Cardiac septum (tissue), 1 donor: ENCODE data around the gene GKN1. TPM values are rescaled to one million over a fixed set of nuclear protein-coding genes. Genes with fewer than 3 reads are reported as not detected.

Experiments
- DNase-seq: peaks from one replicate; pipeline ENCODE4 v3.0.0-alpha.2; 2020; ENCODE audit warnings: low spot score
- intact Hi-C: fragments of 100-400 bp; cut with DNase I; formaldehyde crosslinking; loops from one replicate; pipeline ENCODE4 v1.14.0; 2022
- total RNA-seq: library from RNA; stranded (reverse); fragmentation: NEBNext Ultra II Directional; extraction: Animal tissue kit (Norgen Biotek cat#: 25700); gene quantifications from one replicate; pipeline ENCODE4 v1.2.1, GENCODE V29; 2021
- donor health status: DM: no; HTN: no; CAD: no.

Gene GKN1
- total RNA-seq, 1 donor from 2014 or later = not detected

DNA sequence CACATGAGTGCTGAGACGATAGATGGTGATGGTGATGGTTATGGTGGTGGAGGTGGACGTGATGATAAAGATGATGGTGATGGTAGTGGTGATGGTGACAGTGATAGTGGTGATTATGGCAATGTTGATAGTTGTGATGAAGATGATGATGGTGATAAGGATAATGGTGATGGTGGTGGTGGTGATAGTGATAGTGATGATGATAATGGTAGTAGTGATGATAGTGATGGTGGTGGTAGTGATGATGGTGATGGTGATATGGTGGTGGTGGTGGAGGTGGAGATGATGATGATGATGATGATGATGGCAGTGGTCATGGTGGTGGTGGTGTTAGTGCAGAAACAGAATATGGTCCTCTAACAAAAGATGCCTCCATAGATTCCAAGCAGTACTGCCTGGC is 48.8 kb downstream of the GKN1 start:
- intact Hi-C loops = no loop called here

DNA sequence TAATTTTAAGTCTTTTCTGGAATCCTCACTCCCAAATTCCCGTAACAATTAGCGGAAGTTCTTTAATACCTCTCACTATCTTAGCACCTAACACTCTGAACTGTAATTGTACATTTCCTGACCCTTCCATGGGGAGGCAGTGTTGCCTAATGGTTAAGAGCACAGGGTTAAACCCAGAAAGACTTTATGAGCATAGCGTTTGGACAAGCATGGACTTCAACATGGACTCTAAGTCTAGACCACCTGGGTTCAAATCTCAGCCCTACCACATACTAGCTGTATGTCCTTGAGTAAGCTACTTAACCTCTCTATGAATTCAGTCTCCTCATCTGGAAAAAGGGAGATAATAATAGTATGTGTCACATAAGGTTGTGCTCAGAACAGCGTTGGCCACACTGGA is 51.6 kb downstream of the GKN1 start:
- no peak for DNase-seq
- intact Hi-C loops = loop anchor here (2.0 kb wide), 1 partner anchor 281 kb away; no protein-coding TSS in a partner anchor

More for the DNA sequence above, 48.8 kb downstream of the GKN1 start:
- DNase-seq = no peak

DNA sequence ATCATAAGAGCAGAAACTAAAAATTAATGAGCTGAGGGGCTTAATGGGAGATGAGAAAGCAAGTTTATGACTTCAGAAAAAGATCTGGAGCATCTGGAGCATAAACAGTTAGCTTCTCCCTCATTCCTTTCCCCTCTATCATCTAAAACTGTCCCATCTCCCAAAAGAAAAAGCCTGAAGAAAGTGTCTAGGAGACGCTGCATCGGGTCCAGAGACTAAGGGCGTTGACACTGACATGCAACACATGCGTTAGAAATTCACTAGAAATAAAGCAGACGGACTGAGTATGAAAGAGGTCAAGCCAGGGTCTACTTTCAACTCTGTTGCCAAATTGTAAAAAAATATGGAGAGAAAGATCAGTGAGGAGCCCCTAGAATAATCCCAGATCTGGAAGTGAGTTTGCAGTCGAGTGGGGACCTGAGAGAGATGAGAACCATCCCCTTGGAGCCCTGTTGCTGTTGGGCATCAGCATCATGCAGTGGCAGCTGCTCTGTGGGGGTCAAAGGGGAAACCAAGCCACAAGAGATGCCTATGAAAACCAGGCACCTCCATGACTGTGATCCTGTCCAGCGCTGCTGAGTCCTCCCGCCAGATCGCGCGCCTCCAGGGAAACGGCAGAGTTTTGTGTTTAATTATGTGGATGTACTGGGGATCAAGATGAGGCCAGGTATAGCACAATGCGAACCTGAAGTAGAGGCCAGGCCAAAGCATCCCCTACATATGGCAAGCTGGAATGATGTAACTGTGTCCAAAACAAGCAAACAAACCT is 52.4 kb downstream of the GKN1 start:
- DNase-seq = no peak
- intact Hi-C loops = loop anchor here (2.0 kb wide), 1 partner anchor 280 kb away; no protein-coding TSS in a partner anchor

Other genes starting within 250 kb of the GKN1 start
- gene ARHGAP25, start 239.8 kb upstream of the GKN1 start, total RNA-seq = 5.2 TPM
- 0.83 TPM for gene BMP10, start 103.2 kb upstream of the GKN1 start, total RNA-seq
- not detected for gene GKN2, start 21.7 kb upstream of the GKN1 start, total RNA-seq
- gene ANTXR1, start 38.5 kb downstream of the GKN1 start, total RNA-seq = 38.1 TPM